Measurements from ENCODE around the gene MYH15. TPM values are rescaled to one million over a fixed set of nuclear protein-coding genes. Genes with fewer than 3 reads are reported as not detected.

MYH15 gene
- polyA plus RNA-seq, 1 donor from 2014 or later: 0.71 TPM

DNA sequence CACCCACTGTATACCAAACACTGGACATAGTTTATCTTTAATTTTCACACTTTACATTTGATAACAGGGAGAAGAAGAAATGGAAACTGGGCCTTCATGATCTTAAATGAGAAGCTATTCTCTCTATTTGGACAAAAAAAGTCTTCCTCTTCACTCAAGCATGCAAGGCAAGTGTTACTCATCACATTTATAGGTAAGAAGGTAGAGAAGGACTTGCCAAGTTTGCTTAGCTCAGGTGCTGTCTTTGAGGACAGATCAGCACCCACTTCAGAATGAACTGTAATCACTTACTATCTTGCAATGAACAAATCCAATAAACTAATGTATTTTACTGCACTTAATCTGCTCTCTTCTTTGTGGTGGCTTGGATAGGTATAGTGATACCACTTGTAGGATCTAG lies 1.1 kb upstream of the MYH15 start (continued):
- TF ChIP-seq, protein P1, sequence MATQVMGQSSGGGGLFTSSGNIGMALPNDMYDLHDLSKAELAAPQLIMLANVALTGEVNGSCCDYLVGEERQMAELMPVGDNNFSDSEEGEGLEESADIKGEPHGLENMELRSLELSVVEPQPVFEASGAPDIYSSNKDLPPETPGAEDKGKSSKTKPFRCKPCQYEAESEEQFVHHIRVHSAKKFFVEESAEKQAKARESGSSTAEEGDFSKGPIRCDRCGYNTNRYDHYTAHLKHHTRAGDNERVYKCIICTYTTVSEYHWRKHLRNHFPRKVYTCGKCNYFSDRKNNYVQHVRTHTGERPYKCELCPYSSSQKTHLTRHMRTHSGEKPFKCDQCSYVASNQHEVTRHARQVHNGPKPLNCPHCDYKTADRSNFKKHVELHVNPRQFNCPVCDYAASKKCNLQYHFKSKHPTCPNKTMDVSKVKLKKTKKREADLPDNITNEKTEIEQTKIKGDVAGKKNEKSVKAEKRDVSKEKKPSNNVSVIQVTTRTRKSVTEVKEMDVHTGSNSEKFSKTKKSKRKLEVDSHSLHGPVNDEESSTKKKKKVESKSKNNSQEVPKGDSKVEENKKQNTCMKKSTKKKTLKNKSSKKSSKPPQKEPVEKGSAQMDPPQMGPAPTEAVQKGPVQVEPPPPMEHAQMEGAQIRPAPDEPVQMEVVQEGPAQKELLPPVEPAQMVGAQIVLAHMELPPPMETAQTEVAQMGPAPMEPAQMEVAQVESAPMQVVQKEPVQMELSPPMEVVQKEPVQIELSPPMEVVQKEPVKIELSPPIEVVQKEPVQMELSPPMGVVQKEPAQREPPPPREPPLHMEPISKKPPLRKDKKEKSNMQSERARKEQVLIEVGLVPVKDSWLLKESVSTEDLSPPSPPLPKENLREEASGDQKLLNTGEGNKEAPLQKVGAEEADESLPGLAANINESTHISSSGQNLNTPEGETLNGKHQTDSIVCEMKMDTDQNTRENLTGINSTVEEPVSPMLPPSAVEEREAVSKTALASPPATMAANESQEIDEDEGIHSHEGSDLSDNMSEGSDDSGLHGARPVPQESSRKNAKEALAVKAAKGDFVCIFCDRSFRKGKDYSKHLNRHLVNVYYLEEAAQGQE (IDR thresholded peaks at IDR 0.05; ENCODE audit: borderline replicate concordance): no peak
- TF ChIP-seq MXI1 (conservative IDR thresholded peaks at IDR 0.05; ENCODE audit: poor library complexity, severe bottlenecking): no peak

DNA sequence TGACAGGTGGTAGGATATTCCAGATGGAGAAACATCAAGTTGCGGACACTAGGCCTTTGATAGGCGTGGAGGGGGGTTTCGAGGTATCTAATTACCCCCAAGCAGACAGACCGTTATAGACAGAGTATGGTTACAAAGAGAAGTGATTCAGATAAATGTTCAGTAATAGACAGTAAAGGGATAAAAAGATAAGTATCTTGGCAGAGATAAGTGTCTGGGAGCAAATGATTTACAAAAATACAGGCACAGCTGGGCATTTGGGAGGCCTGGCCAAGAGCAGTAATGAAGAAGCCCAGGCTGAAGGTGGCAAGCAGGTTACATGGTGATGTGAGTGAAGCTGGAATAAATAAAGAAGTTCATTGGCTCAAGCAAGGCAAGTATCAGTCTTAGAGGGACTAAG lies 659 bp upstream of the MYH15 start:
- Histone ChIP-seq H3K27ac (ENCODE audit: low read length) (no peak overlapping the region), H3K9me2 (ENCODE audit: insufficient read depth, low read length) (no peaks in the 10 kb centered on the region), H3K36me3 (ENCODE audit: insufficient read depth, low read length) (no peaks in the 10 kb centered on the region), H3K4me3 (ENCODE audit: low read length) (no peak overlapping the region), H3K9me3 (ENCODE audit: low read length) (no peaks in the 10 kb centered on the region), H3F3A (ENCODE audit: insufficient read depth, low read length, poor library complexity, severe bottlenecking) (no peaks in the 10 kb centered on the region), H3K9ac (ENCODE audit: low read length) (no peak overlapping the region), H3K79me2 (replicated peaks; ENCODE audit: insufficient read depth, low read length) (no peaks in the 10 kb centered on the region), H3K4me2 (ENCODE audit: low read length) (no peak overlapping the region), H2AFZ (ENCODE audit: low read depth, low read length) (no peak overlapping the region), H3K27me3 (ENCODE audit: insufficient read depth, low read depth, low read length) (no peaks in the 10 kb centered on the region), H4K20me1 (ENCODE audit: insufficient read depth) (no peaks in the 10 kb centered on the region)
- TF ChIP-seq EP300 (conservative IDR thresholded peaks at IDR 0.05; ENCODE audit: poor library complexity, severe bottlenecking) (no peak), SMC3 (conservative IDR thresholded peaks at IDR 0.05; ENCODE audit: poor library complexity) (no peak)
- TF ChIP-seq, protein P2, sequence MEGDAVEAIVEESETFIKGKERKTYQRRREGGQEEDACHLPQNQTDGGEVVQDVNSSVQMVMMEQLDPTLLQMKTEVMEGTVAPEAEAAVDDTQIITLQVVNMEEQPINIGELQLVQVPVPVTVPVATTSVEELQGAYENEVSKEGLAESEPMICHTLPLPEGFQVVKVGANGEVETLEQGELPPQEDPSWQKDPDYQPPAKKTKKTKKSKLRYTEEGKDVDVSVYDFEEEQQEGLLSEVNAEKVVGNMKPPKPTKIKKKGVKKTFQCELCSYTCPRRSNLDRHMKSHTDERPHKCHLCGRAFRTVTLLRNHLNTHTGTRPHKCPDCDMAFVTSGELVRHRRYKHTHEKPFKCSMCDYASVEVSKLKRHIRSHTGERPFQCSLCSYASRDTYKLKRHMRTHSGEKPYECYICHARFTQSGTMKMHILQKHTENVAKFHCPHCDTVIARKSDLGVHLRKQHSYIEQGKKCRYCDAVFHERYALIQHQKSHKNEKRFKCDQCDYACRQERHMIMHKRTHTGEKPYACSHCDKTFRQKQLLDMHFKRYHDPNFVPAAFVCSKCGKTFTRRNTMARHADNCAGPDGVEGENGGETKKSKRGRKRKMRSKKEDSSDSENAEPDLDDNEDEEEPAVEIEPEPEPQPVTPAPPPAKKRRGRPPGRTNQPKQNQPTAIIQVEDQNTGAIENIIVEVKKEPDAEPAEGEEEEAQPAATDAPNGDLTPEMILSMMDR (IDR thresholded peaks at IDR 0.05; ENCODE audit: poor library complexity, severe bottlenecking): no peak

DNA sequence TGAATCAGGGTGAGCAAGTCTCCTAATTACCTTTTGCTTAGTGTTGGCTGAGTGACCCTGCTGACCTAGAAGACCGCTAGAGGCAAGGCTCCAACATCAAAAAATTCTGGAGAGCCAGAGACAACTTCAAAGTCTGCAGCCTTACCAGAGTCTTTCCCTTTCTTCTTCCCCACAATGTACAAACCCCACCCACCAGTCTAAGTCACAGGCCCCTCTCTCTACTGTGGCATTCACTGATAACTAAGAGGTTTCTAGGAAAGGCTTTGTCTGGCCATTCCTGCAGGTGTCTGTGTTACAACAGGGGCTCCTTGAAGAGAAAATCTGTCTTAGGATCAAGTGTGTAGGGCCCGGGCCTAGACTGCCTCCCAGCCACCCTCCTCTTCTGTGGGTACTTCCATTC lies 525 bp downstream of the MYH15 start:
- no peaks in the 10 kb centered on the region for H3K9me3 ChIP-seq (ENCODE audit: low read length)
- no peaks in the 10 kb centered on the region for H3K36me3 ChIP-seq (ENCODE audit: insufficient read depth, low read length)
- H4K20me1 ChIP-seq (ENCODE audit: insufficient read depth): no peaks in the 10 kb centered on the region
- H3K9me2 ChIP-seq (ENCODE audit: insufficient read depth, low read length): no peaks in the 10 kb centered on the region
- H2AFZ ChIP-seq (ENCODE audit: low read depth, low read length): no peak overlapping the region
- no peak overlapping the region for H3K4me3 ChIP-seq (ENCODE audit: low read length)
- H3K27ac ChIP-seq (ENCODE audit: low read length): no peak overlapping the region
- H3K79me2 ChIP-seq (replicated peaks; ENCODE audit: insufficient read depth, low read length): no peaks in the 10 kb centered on the region
- H3K9ac ChIP-seq (ENCODE audit: low read length): no peak overlapping the region
- TF ChIP-seq, protein P2 (IDR thresholded peaks at IDR 0.05; ENCODE audit: poor library complexity, severe bottlenecking): no peak
- TF ChIP-seq RAD21 (conservative IDR thresholded peaks at IDR 0.05) (no peak), MXI1 (conservative IDR thresholded peaks at IDR 0.05; ENCODE audit: poor library complexity, severe bottlenecking) (no peak), TAF1 (IDR thresholded peaks at IDR 0.05; ENCODE audit: low read depth) (no peak), POLR2AphosphoS5 (IDR thresholded peaks at IDR 0.05) (no peak), EZH2 (IDR thresholded peaks at IDR 0.05; ENCODE audit: borderline replicate concordance, insufficient read depth, low read length, poor library complexity, severe bottlenecking) (no peak), EP300 (conservative IDR thresholded peaks at IDR 0.05; ENCODE audit: poor library complexity, severe bottlenecking) (no peak), SMC3 (conservative IDR thresholded peaks at IDR 0.05; ENCODE audit: poor library complexity) (no peak)
- TF ChIP-seq, protein P1 (IDR thresholded peaks at IDR 0.05; ENCODE audit: borderline replicate concordance): no peak
- no peaks in the 10 kb centered on the region for H3K27me3 ChIP-seq (ENCODE audit: insufficient read depth, low read depth, low read length)
- H3K4me2 ChIP-seq (ENCODE audit: low read length): no peak overlapping the region
- no peaks in the 10 kb centered on the region for H3F3A ChIP-seq (ENCODE audit: insufficient read depth, low read length, poor library complexity, severe bottlenecking)
